HG03439 (cell line): ENCODE data around the gene TANK.
"Not testable (repeated sequence)": the region's sequence is repeated elsewhere in the genome, so short reads cannot be mapped to it uniquely, and the experiment has no call there.

Source experiments
- ATAC-seq: cut with Tn5 transposase; IDR thresholded peaks from one replicate; pipeline ENCODE4 v1.9.1; 2021; ENCODE audit warnings: mild to moderate bottlenecking, moderate library complexity; ENCODE audit not compliant: unreplicated experiment

TANK gene

DNA sequence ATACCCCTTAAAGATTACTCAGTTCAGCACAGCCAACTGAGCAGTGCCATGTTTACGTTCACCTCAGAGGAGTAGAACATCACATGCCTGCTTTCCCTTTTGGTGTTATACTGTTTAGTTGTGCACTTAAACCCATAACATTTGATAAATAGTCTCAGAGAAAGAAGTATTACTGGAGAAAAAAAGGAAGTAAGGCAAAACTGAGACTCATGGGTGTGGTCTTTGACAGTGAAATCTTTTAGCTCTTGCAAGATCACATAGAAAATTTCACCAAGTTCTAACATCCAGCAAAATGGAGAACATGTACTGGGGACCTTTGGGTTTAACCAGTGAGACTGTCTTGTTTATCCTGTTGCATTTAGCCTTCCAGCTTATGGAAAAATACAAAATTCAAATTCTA, 5.6 kb downstream of the TANK start:
- no peak for ATAC-seq

DNA sequence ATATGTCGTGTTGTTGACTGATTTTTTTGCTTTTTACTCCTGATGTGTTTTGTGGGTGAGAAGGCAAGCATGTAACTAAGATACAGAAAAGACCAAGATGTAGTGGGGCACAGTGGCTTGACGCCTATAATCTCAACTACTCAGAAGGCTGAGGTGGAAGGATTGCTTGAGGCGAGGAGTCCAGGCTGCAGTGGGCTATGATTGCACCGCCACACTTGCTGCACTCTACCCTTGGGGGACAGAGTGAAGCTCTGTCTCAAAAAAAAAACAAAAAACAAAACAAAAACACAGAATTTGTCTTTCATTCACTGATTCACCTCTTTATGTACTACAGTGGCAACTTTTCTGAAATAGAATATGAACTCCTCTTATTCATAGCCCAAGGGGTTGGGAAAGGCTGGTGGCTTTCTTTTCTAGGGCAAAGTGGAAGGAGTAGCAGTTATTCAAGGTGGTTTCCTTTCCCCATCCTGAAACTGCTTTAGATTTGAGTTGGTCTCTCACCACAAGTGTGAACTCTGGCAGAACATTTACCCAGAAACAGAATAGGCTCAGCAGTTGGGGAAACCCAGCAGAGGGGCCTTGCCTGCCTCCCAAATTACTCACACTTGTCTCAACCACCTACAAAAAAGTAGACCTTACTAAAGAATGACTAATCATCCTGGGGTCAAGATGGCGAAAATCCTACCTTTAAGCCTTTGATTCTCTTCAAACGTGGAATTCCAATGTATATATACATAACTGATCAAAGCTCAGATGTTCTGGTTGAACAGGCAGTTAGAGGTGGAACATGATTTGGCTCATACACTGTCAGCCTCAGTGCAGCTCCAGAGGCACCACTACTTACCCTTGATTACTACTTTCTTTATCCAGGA, 6.5 kb downstream of the TANK start:
- peak; percentile 79 for ATAC-seq

DNA sequence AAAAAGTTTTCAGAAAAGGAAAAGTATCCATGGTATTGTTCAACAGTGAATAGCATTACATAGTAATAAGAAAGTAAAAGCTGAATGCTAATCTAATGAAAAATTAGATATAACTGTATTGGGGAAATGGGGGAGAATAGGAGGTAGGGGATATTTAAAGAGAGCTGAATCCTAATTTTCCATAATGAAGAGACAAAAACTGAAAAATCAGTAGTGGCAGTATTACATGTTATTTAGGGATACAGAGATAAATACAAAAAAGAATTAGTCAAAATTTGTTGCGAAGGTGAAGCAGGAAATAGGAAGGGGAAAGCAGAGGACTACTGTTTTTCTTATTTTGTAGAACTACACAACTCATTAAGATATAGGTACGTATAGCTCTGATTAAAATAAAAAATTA, 9.1 kb downstream of the TANK start:
- ATAC-seq, result no peak

DNA sequence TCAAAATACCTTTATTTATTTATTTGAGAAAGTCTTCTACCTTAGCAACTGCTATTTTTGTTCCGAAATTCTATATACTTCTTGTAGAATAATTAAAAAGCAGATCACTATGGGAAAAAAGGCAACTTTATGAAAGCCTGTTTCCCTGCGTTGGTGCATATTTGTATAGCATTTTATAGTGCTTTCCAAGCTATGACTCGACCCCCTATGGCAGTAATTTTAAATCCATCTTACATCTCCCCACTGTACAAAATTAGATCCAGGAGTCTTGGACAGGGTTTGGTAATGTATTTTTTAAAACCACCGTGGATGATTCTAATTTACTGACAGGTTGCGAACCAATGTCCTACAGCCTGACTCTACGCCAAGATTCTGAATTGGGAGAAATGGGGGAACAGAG, 10.1 kb downstream of the TANK start:
- ATAC-seq, result no peak

DNA sequence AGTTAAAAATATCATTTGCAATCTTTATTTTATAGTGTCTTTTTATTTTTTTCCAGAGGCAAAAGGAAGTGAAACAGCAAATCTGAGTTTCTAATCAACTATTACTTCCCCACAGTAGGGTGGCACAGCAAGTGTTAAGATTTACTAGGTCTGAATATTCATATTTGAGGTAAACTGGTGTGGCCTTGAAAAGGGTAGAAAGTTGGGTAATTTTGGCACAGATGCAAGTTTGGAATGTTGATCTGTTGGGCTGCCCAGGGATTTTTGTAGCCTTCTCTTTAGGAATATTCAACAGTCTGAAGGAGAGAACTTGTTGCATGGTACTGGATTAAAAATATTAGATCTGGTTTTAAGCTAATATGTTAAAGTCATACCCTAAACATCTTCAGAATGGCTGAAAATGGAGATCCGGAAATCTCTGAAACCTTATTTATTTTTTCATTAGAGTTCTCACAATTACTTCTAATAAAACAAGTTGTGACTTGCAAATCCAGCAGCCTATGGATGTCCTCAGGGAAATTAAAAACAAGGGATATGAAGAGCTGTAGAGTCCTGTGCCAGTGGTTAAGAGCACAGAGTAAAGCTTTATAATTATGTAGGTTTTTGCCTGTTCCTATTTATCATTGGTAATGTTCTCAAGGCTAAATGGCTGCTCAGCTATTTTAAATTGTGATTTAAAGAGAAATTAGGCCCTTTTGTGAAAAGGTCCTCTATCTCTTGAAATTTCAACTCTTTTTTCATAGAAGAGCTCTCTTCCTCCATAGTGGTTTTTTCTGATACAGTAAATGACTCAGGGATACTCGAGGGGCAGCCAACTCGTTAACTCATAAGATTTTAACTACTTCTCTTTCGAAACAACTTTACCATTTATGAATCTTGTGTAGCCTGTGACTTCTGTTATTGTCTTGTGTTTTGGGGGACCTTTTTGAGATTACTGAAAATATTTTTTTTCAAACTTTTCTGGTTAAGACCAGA, 11.0 kb downstream of the TANK start:
- no peak for ATAC-seq

DNA sequence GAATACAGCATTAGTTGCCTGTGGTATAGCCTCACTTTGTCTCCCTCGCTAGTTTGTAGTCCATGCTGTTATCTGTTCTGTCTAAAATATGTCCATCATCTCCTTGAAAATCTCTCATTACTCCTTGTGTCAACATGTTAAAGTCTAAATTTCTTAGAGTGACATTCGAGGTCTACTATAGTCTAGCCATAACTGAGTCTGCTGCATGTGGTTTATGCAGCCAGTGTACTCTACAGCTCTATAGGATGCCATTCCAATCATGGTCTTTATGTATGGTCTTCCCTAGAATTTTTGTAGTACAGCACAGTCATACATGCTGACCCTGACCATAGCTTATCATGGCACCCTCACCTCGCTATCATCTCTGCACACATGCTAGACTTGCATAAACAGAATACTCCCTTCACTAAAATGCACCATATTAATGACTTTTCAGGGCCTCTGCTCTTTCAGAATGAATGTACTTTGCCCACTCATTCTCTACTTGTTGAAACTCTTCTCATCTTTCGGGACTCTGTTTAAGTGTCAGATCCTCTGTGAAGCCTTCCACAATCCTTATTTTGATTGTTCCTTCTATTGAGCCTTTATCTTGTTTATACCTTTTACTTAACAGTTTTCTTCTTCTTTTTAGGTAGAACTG, 12.8 kb downstream of the TANK start:
- ATAC-seq, result peak; percentile 73

DNA sequence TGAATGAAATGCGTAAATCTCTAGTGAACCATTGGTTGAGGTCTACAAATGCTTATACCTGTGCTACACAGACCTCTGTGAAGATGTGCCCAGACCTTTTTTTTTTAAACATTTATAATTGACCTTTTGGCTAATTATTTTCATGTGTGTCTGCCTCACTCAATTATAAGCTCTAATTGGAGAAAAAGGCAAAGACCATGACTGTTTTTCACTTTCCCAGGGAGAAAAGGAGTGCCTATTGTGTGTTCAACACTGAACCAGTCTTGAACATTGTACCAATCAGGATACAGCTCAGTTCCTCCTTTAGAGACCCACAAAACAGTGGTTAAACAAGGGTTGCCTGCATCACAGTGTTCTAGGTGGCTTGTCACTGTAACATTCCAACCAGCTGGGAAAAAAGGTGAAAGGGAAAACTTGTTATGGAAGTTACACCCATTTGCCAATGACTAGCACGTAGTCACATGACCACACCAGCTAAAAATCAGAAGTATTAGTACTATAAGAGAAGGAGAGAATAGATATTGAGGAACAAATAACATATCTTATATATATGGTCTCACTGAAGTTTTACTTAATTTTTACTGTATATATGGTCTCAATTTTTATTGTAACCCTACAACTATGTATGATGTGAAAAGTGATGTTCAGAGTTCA, 13.4 kb downstream of the TANK start:
- peak; percentile 16 for ATAC-seq

DNA sequence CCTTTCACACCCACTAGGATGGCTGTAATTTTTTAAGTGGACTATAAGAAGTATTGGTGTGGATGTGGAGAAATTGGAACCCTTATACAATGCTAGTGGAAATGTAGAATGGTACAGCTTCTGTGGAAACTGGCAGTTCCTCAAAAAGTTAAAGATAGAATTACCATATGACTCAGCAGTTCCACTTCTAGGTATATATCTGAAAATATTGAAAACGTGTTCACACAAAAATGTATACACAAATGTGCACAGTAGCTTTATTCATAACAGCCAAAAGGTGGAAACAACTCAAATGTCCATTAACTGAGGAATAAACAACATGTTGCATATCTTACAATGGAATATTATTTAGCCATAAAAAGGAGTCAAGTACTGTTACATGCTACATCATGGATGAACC, 17.7 kb downstream of the TANK start:
- no peak for ATAC-seq

DNA sequence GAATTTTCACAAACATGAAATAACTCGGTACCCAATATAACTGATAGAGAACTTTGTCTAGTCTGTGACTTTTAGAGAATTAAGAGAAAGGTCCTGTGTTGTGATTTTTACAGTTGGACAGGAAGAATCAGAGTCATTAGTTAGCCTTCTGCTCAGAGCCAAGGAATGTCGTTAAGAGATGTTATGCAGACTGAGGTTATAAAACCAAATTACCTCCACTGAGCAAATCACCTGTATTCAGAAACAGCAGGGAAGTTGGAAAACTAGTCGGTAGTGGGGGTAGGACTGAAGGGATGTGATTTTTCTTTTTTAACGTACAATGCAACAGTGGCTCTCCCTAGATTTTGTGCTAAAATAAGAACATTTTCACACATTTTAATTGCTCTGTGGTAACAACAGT, 18.5 kb downstream of the TANK start:
- no peak for ATAC-seq

DNA sequence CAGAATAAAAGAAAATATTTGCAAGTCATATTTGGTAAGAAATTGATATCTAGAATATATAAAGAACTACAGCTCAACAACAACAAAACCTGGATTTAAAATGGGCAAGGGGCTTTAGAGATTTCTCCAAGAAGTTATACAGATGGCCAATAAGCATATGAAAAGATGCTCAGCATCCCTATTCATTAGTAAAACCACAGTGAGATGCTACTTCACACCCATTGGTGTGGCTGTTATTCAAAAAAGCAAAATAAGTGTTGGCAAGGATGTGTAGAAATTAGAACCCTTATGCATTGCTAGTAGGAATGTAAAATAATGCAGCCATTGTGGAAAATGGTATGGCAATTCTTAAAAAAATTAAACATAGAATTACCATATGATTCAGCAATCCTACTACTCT, 29.8 kb downstream of the TANK start:
- no peak for ATAC-seq

DNA sequence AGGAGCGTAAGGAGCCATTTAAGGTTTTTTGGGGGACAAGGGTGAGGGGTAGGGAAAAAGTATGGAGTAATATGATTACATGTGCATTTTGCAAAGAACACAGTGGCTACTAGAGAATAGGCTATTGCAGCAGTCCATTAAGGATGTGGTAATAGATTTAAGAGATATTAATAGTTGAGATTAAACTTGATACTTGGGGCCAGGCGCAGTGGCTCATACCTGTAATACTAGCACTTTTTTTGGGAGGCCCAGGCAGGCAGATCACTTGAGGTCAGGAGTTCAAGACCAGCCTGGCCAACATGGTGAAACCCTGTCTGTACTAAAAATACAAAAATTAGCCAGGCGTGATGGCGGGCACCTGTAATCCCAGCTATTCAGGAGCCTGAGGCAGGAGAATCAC, 35.4 kb downstream of the TANK start:
- ATAC-seq, result not testable (repeated sequence)

DNA sequence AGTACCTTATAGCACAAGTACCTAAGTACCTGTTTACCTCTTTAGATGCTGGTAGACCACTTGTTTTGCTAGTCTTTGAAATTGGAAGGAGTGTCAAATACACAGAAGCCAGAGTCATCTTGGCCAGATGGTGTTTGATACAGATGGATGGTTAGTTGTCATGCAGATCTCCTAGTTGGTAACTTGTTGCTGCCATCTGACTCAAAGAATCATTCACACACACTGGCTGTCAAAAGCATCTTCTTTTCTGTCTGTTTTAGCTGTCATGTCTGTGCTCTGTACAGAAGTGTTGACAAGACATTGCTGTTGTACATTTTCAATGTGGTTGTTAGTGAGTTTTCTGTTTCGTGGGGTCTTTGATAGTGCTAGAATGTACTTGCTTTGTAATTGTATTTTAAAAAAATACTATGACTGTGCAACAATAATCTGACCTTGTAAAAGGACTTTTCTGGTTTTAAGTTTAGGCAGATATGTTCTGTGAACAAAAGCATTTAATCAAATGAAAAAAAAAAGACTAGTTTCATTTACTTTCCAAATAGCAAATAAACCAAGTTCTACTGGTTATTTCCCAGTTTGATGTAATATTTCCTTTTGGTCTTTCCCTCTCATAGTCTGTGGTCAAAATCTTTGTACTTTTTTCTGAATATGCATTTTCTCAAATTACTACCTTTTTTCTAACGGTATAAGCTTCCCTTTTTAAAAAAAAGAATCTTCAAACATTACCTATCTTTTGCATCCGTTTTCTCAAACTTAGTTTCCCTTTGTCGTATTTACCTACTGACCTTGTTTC, 39.9 kb downstream of the TANK start:
- peak; percentile 57 for ATAC-seq

DNA sequence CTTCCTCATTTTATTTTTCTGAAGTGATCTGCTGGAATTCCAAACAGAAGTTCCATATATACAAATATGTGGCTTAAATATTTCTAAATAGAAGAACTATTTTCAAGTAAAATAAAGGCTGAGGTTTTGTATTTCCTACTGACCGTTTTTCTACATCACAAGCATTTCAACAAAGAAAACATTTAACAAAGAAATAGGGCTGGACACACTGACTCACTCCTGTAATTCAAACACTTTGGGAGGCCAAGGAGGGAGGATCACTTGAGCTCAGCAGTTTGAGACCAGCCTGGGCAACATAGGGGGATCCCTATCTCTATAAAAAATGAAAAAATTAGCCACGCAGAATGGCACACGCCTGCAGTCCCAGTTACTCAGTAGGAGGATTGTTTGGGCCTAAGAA, 44.6 kb downstream of the TANK start:
- ATAC-seq, result no peak

DNA sequence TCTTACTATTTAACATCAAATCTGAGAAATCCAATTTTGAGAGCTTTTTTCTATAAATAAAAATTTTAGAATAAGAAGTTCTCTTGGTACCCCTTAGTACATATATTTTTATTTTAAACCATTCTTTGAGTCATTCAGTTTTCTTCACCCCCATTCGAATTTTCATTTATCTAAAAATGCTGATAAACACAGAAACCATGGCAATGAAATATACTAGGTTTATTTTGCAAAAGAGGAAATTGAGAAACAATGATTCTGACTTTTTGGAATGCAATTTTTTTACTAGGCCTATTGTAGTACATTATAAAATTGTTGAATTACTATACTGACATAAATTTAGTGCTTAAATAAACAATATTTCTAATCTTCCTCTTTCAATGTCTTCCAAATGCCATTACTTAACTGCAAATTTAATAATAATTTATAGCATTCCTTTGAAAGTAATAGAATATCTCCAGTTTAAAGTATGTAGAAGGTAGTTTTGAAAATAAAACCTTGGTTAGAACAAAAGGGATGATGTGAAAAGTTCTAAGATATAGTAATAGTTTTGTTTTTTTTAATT, 46.3 kb downstream of the TANK start:
- ATAC-seq, result no peak

DNA sequence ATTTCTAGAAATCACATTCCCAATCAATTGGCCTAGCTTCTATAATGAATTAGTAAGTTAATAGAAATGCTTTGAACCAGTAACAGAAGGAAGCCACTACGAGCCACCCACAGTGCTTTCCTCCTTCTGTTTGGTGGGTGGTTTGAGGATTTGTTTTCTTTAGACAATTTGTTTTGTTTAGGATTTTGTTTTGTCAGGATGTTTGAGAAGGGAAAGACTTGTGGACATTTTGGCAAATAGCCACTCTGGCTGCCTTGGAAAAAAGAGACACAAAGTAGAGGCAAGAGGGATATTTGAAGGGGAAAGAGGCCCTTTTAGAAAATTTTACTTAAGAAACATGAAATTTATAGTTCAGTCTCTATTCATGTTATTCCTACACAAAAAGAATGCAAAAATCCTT, 47.7 kb downstream of the TANK start:
- ATAC-seq, result no peak

DNA sequence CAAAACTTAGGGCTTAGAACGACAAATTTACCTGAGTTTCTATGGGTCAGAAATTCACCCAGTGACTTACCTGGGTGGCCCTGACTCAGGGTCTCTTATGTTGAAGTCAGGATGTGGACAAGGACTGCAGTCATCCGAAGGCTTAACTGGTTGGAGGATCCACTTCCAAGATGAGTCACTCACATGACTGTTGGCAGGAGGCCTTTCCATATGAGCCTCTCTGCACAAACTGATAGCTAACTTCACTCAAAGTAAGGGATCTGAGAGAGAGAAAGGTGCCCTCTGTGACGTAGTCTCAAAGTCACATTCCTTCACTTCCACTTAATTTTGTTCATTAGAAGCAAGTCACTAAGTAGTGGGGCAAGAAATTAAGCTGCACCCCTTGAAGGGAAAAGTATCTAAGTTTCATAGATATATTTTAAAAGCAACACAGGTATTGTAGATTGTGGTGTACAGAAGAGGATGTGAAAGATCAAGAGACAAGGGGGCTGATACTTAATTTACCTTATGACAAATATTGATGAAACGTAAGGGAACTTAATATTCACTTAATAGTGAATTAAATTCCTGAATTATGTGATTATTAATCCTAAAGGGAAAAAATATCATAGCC, 48.4 kb downstream of the TANK start:
- ATAC-seq, result no peak

DNA sequence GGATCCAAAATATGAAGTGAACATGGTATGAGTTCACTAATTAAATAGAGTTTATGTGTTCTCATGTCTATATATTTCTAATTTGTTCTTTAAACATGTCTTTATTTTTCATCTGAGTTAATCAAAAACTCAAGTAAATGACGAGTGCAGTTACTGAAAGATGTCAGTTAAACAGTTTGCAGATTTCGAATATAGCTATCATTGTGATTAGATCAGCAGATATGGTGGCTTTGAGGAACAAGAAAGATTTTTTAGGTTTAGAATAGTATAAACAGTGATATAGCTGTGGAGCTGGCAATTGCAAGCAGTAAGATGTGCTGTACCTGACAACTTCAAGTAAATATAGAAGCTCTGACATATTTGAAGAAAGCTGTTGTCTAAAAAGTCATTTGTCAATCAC, 49.7 kb downstream of the TANK start:
- ATAC-seq, result no peak

DNA sequence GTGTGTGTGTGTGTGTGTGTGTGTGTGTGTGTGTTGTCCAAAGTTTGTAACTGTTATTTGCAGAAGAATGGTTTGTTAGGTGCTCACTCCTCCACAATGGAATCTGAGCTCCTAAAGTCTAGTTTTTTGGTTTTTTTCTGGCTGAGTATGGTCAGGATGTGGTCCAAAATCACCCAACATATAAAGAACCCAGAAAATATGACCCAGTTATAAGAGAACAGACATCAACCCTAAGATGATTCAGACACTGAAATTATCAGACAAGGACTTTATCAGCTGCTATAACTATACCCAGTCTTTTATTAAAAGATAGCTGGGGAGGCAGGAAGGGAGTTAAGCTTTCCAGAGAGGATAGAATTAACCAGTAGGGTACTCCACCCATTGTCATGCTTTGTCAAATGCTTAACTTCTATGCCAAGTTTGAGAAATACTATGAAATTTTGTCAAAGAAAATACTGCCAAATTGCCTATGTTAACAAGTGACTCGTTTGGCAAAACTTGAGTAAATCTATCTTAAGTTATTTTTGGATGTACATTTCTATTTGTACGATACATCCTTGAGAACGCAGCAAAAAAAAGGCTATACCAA, 57.5 kb downstream of the TANK start:
- no peak for ATAC-seq

DNA sequence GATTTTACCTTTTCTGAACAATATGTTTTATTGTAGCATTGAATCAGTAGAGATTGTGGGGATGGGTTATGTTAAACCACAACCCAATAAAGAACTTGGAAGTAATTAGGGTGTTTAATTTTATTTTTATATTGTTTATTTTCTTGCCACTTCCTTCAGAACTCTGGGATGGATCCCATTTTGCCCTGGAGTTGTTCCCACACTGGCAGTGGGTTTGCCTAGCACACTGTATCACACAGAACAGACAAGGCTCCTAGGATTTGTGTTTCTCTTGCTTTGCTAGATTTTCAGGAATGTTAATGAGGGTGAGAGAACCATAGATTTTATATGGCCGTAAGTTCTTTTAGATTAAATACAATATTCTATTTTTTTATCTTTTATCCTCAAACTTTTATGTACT, 59.0 kb downstream of the TANK start:
- ATAC-seq, result no peak
